ENCODE results near the gene DHRSX. TPM values are rescaled to one million over a fixed set of nuclear protein-coding genes. Genes with fewer than 3 reads are reported as not detected.
"Not testable (repeated sequence)": the region's sequence is repeated elsewhere in the genome, so short reads cannot be mapped to it uniquely, and the experiment has no call there.

DHRSX gene
- total RNA-seq, 1 experiment from 2014 or later, result 16.9 TPM

- DNase-seq (ENCODE audit: low read depth), result no peak
These were observed 43.3 kb downstream of the DHRSX start for GRCh38 chrX:2457289-2458133.

- not testable (repeated sequence) for DNase-seq (ENCODE audit: low read depth)
These were observed 44.7 kb downstream of the DHRSX start for GRCh38 chrX:2456091-2456490.

- not testable (repeated sequence) for DNase-seq (ENCODE audit: low read depth)
These were observed 46.2 kb downstream of the DHRSX start for GRCh38 chrX:2454620-2455019.

- no peak for DNase-seq (ENCODE audit: low read depth)
These were observed 48.0 kb downstream of the DHRSX start for GRCh38 chrX:2452799-2453198.

- DNase-seq (ENCODE audit: low read depth), result no peak
These were observed 48.4 kb downstream of the DHRSX start for GRCh38 chrX:2452317-2452784.

- no peak for DNase-seq (ENCODE audit: low read depth)
These were observed 49.1 kb downstream of the DHRSX start for GRCh38 chrX:2451501-2452316.

GRCh38 chrX:2450681-2451080, 50.1 kb downstream of the DHRSX start:
- DNase-seq (ENCODE audit: low read depth), result no peak

GRCh38 chrX:2449135-2449886, 51.5 kb downstream of the DHRSX start:
- DNase-seq (ENCODE audit: low read depth), result no peak

- DNase-seq (ENCODE audit: low read depth), result no peak
These were observed 53.3 kb downstream of the DHRSX start for GRCh38 chrX:2447484-2447883.

GRCh38 chrX:2446815-2447214, 54.0 kb downstream of the DHRSX start:
- DNase-seq (ENCODE audit: low read depth), result no peak

GRCh38 chrX:2445662-2446623, 54.8 kb downstream of the DHRSX start:
- DNase-seq (ENCODE audit: low read depth), result no peak

GRCh38 chrX:2442694-2443093, 58.1 kb downstream of the DHRSX start:
- no peak for DNase-seq (ENCODE audit: low read depth)

GRCh38 chrX:2441466-2441865, 59.3 kb downstream of the DHRSX start:
- DNase-seq (ENCODE audit: low read depth), result no peak

GRCh38 chrX:2439613-2440012, 61.2 kb downstream of the DHRSX start:
- no peak for DNase-seq (ENCODE audit: low read depth)

GRCh38 chrX:2435465-2435864, 65.3 kb downstream of the DHRSX start:
- no peak for DNase-seq (ENCODE audit: low read depth)

GRCh38 chrX:2434270-2435163, 66.3 kb downstream of the DHRSX start:
- DNase-seq (ENCODE audit: low read depth), result no peak

- no peak for DNase-seq (ENCODE audit: low read depth)
These were observed 68.4 kb downstream of the DHRSX start for GRCh38 chrX:2432298-2432863.

GRCh38 chrX:2430265-2430825, 70.4 kb downstream of the DHRSX start:
- no peak for DNase-seq (ENCODE audit: low read depth)

- DNase-seq (ENCODE audit: low read depth), result no peak
These were observed 73.0 kb downstream of the DHRSX start for GRCh38 chrX:2427737-2428136.

Data from RPMI7951 (cell line).